Hypothalamus (tissue), 51 donors: ENCODE results near the gene SOBP.
A peak's percentile ranks its signal among the peaks of the same experiment; 100 is the strongest.

Experiments
- DNase-seq, 51 donors: peaks; one replicate each; lab custom pipeline; 2025; lab: John Stamatoyannopoulos, UW

Gene SOBP

GRCh38 chr6:107653861-107654394 lies 164.0 kb downstream of the SOBP start:
- no peak for DNase-seq

- DNase-seq, result no peak
Measured at GRCh38 chr6:107654764-107655163, 164.8 kb downstream of the SOBP start.

- DNase-seq, result no peak
Measured at GRCh38 chr6:107655245-107655644, 165.3 kb downstream of the SOBP start.

GRCh38 chr6:107655864-107656263 lies 165.9 kb downstream of the SOBP start:
- no peak for DNase-seq

- DNase-seq, result no peak
Measured at GRCh38 chr6:107656401-107656800, 166.5 kb downstream of the SOBP start.

- no peak for DNase-seq
Measured at GRCh38 chr6:107656883-107657282, 167.0 kb downstream of the SOBP start.

- DNase-seq, result no peak
Measured at GRCh38 chr6:107657373-107657754, 167.4 kb downstream of the SOBP start.

GRCh38 chr6:107657755-107658461 lies 168.0 kb downstream of the SOBP start:
- DNase-seq, result peak in 9 of 51 donors; percentile 7 to 69 (median 47)

GRCh38 chr6:107658920-107659865 lies 169.3 kb downstream of the SOBP start:
- DNase-seq, result no peak

- DNase-seq, result no peak
Measured at GRCh38 chr6:107660839-107661238, 170.9 kb downstream of the SOBP start.

GRCh38 chr6:107661291-107661690 lies 171.4 kb downstream of the SOBP start:
- peak in 1 of 51 donors; percentile 14 for DNase-seq

- no peak for DNase-seq
Measured at GRCh38 chr6:107662333-107662732, 172.4 kb downstream of the SOBP start.

GRCh38 chr6:107663308-107663707 lies 173.4 kb downstream of the SOBP start:
- no peak for DNase-seq

GRCh38 chr6:107665382-107665781 lies 175.5 kb downstream of the SOBP start:
- DNase-seq, result no peak

- peak in 2 of 51 donors; percentile 27 to 29 for DNase-seq
Measured at GRCh38 chr6:107666084-107666980, 176.4 kb downstream of the SOBP start.

- no peak for DNase-seq
Measured at GRCh38 chr6:107666981-107667601, 177.2 kb downstream of the SOBP start.

- no peak for DNase-seq
Measured at GRCh38 chr6:107667790-107668189, 177.9 kb downstream of the SOBP start.

GRCh38 chr6:107668743-107669474 lies 179.0 kb downstream of the SOBP start:
- DNase-seq, result no peak

- DNase-seq, result peak in 32 of 51 donors; percentile 4 to 58 (median 30)
Measured at GRCh38 chr6:107670792-107671199, 180.9 kb downstream of the SOBP start.
